IMR-90 (cell line): ENCODE data around the gene LPAR1. TPM values are rescaled to one million over a fixed set of nuclear protein-coding genes. Genes with fewer than 3 reads are reported as not detected.

ENCODE experiments used
- ATAC-seq: fragments of 200-7000 bp; cut with Tn5 transposase; 2 replicates; pipeline ENCODE4 v1.9.1; 2020; ENCODE audit warnings: low read depth, mild to moderate bottlenecking, moderate library complexity
- BruUV-seq: library from RNA; stranded (reverse); fragments of 400-500 nt; replicated peaks from 2 replicates; lab custom pipeline; 2021; lab: Mats Ljungman, UMichigan
- CTCF ChIA-PET: fragments of 300-600 bp; formaldehyde crosslinking; extraction: SDS; loops from one replicate; lab custom pipeline; 2021; ENCODE audit warnings: antibody characterized with exemption; lab: Yijun Ruan, JAX
- POLR2A ChIA-PET: fragments of 300-600 bp; sonication (Branson Sonifier 250); formaldehyde crosslinking; loops from one replicate; lab custom pipeline; 2022; ENCODE audit warnings: antibody characterized with exemption; ENCODE audit not compliant: unreplicated experiment; lab: Charles Lee
- DNase-seq: peaks from one replicate; pipeline ENCODE4 v3.0.0; 2013
- H2AFZ ChIP-seq: replicated peaks from 2 replicates; pipeline ENCODE3; 2013; ENCODE audit warnings: low read length, mild to moderate bottlenecking; ENCODE audit not compliant: poor library complexity
- H2AK5ac ChIP-seq: 2 replicates; pipeline ENCODE4 v1.6.1; 2013; ENCODE audit warnings: low read depth, low read length, inconsistent platforms
- H2AK9ac ChIP-seq: replicated peaks from 2 replicates; pipeline ENCODE3; 2013; ENCODE audit warnings: mild to moderate bottlenecking, low read depth, low read length, moderate library complexity; ENCODE audit not compliant: poor library complexity
- H2BK120ac ChIP-seq: 2 replicates; pipeline ENCODE4 v1.6.1; 2013; ENCODE audit warnings: low read depth, low read length, inconsistent platforms
- H2BK15ac ChIP-seq: 3 replicates; pipeline ENCODE4 v1.6.1; 2013; ENCODE audit warnings: low read depth, low read length, inconsistent platforms
- H2BK20ac ChIP-seq: 2 replicates; pipeline ENCODE4 v1.6.1; 2013; ENCODE audit warnings: low read depth, mild to moderate bottlenecking, inconsistent platforms, low read length, moderate library complexity
- H2BK5ac ChIP-seq: 2 replicates; pipeline ENCODE4 v1.6.1; 2013; ENCODE audit warnings: mild to moderate bottlenecking, low read depth, low read length, inconsistent platforms; ENCODE audit not compliant: poor library complexity, severe bottlenecking
- H3K14ac ChIP-seq: replicated peaks from 2 replicates; pipeline ENCODE4 v1.6.1; 2013; ENCODE audit warnings: low read depth, low read length, inconsistent platforms
- H3K18ac ChIP-seq: 2 replicates; pipeline ENCODE4 v1.6.1; 2013; ENCODE audit warnings: low read depth, low read length, control low read depth
- H3K23ac ChIP-seq: 2 replicates; pipeline ENCODE4 v1.6.1; 2013; ENCODE audit warnings: low read depth, low read length, inconsistent platforms
- H3K27ac ChIP-seq: 2 replicates; pipeline ENCODE4 v1.5.1; 2013; ENCODE audit warnings: mild to moderate bottlenecking, control low read depth, low read length; ENCODE audit not compliant: insufficient read depth
- H3K27me3 ChIP-seq: 2 replicates; pipeline ENCODE4 v1.6.1; 2013; ENCODE audit warnings: low read length; ENCODE audit not compliant: control insufficient read depth, insufficient read depth
- H3K36me3 ChIP-seq: 2 replicates; pipeline ENCODE4 v1.6.1; 2013; ENCODE audit warnings: low read length, mixed read lengths; ENCODE audit not compliant: control insufficient read depth, insufficient read depth
- H3K4ac ChIP-seq: 2 replicates; pipeline ENCODE4 v1.6.1; 2013; ENCODE audit warnings: low read depth, low read length, inconsistent platforms
- H3K4me1 ChIP-seq: 2 replicates; pipeline ENCODE4 v1.6.1; 2013; ENCODE audit warnings: low read length, mixed read lengths; ENCODE audit not compliant: control insufficient read depth, insufficient read depth
- H3K4me2 ChIP-seq: 2 replicates; pipeline ENCODE4 v1.6.1; 2013; ENCODE audit warnings: low read depth, mild to moderate bottlenecking, control low read depth, low read length, moderate library complexity
- H3K4me3 ChIP-seq: 2 replicates; pipeline ENCODE4 v1.5.1; 2013; ENCODE audit warnings: low read depth, mild to moderate bottlenecking, control low read depth, low read length, moderate library complexity; ENCODE audit not compliant: insufficient read depth
- H3K56ac ChIP-seq: 2 replicates; pipeline ENCODE4 v1.6.1; 2013; ENCODE audit warnings: low read length, inconsistent platforms; ENCODE audit not compliant: insufficient read depth; ENCODE audit errors: extremely low read depth
- H3K79me1 ChIP-seq, 2 experiments: 2 replicates each; pipeline ENCODE4 v1.6.1; 2013; ENCODE audit warnings: low read length in 2 of 2, inconsistent platforms in 1 of 2, low read depth in 1 of 2
- H3K9ac ChIP-seq: 2 replicates; pipeline ENCODE4 v1.6.1; 2013; ENCODE audit warnings: low read depth, low read length, control low read depth
- H3K9me1 ChIP-seq: 2 replicates; pipeline ENCODE4 v1.6.1; 2013; ENCODE audit warnings: low read length, inconsistent platforms; ENCODE audit not compliant: insufficient read depth
- H3K9me3 ChIP-seq: 2 replicates; pipeline ENCODE4 v1.6.1; 2013; ENCODE audit warnings: low read length; ENCODE audit not compliant: control insufficient read depth, insufficient read depth
- H4K20me1 ChIP-seq: 2 replicates; pipeline ENCODE4 v1.6.1; 2013; ENCODE audit warnings: low read length, inconsistent platforms; ENCODE audit not compliant: insufficient read depth
- H4K5ac ChIP-seq: 2 replicates; pipeline ENCODE4 v1.6.1; 2013; ENCODE audit warnings: mild to moderate bottlenecking, low read depth, low read length, control low read depth
- H4K8ac ChIP-seq, 2 experiments: 2 replicates each; pipeline ENCODE4 v1.6.1; 2013; ENCODE audit warnings: low read depth in 2 of 2, low read length in 2 of 2, control low read depth in 1 of 2, inconsistent platforms in 1 of 2
- H4K91ac ChIP-seq: 2 replicates; pipeline ENCODE4 v1.6.1; 2013; ENCODE audit warnings: low read depth, low read length, inconsistent platforms; ENCODE audit not compliant: insufficient read depth
- POLR2A ChIP-seq: IDR thresholded peaks from 2 replicates; pipeline ENCODE4 v1.6.1; 2012; ENCODE audit warnings: mild to moderate bottlenecking, low read depth, low read length
- WGBS, 2 experiments: methylation state at CpG; one replicate each; pipeline versions ENCODE4 v1.1.5 to v1.1.7; 2013; ENCODE audit warnings: missing lambda C conversion rate in 2 of 2; ENCODE audit not compliant: insufficient read length in 1 of 2; ENCODE audit errors: extremely low coverage in 2 of 2; 5-methylcytosine and 5-hydroxymethylcytosine counted together
- dilution Hi-C: fragments of 300-500 bp; cut with HindIII; formaldehyde crosslinking; loops from one replicate; pipeline ENCODE4 v1.14.3; 2018; ENCODE audit warnings: low sequenced_read_pairs; ENCODE audit not compliant: unreplicated experiment
- in situ Hi-C: fragments of 300-500 bp; cut with MboI; formaldehyde crosslinking; loops from 3 replicates; pipeline ENCODE4 v1.14.3; 2019; ENCODE audit warnings: low sequenced_read_pairs, inconsistent platforms, mixed read lengths
- intact Hi-C: fragments of 100-400 bp; cut with micrococcal nuclease; formaldehyde crosslinking; loops from 2 replicates; pipeline ENCODE4 v1.10.0; 2022
- polyA plus RNA-seq, 3 experiments: library from polyadenylated mRNA; depleted of rRNA; stranded (reverse); fragments of >200 nt; gene quantifications; 2 replicates each; pipeline ENCODE4 v1.2.3, GENCODE V29; 2012; ENCODE audit warnings: low replicate concordance in 1 of 3
- total RNA-seq: library from RNA; depleted of rRNA; stranded (reverse); fragments of >200 nt; gene quantifications from 2 replicates; pipeline ENCODE4 v1.2.3, GENCODE V29; 2012

The LPAR1 gene
- total and polyA plus RNA-seq, 2 of the 4 experiments (the other 2 are of a cell fraction): 171 to 315 TPM

- no peak overlapping the region for H4K8ac ChIP-seq
- no peaks in the 10 kb centered on the region for H3K27me3 ChIP-seq
- no peak overlapping the region for H3K27ac ChIP-seq
- no peak for ATAC-seq
- H4K20me1 ChIP-seq: peaks cover 94% of the 10 kb centered on the region
- H3K9me3 ChIP-seq: no peaks in the 10 kb centered on the region
- intact Hi-C loops (no loop called here), in situ Hi-C loops (loop anchor here (10.0 kb wide), 1 partner anchor 368 kb away; no protein-coding TSS in a partner anchor), dilution Hi-C loops (no loop called here)
- no peak overlapping the region for H3K14ac ChIP-seq
- no TSS peak for BruUV-seq
- H2BK5ac ChIP-seq: no peak overlapping the region
- no peak overlapping the region for H3K4me2 ChIP-seq
- H2AK5ac ChIP-seq: no peak overlapping the region
- H3K23ac ChIP-seq: no peak overlapping the region
- no CpG with 5 or more reads among the region's 1 CpG for WGBS, 2 experiments
- H4K91ac ChIP-seq: no peak overlapping the region
- H3K36me3 ChIP-seq: peaks cover 1% of the 10 kb centered on the region; the same call in 1 of the 2 replicates
- H3K9ac ChIP-seq: no peak overlapping the region
- H3K4me3 ChIP-seq: no peak overlapping the region
- POLR2A ChIA-PET: interaction anchor here (0.6 kb wide), 1 partner anchor 344 kb away, joined by 3 read pairs; no protein-coding TSS in a partner anchor
- H3K79me1 ChIP-seq: peaks cover 21 to 79% of the 10 kb centered on the region in 2 experiments
- peaks cover 15% of the 10 kb centered on the region for H3K4me1 ChIP-seq
- H3K9me1 ChIP-seq: peaks cover 44% of the 10 kb centered on the region
- H2BK120ac ChIP-seq: no peak overlapping the region
- DNase-seq: no peak
- H2AK9ac ChIP-seq: no peak overlapping the region
- no peak overlapping the region for H4K5ac ChIP-seq
- H3K18ac ChIP-seq: no peak overlapping the region
- no peak overlapping the region for H2BK15ac ChIP-seq
- no peak for TF ChIP-seq POLR2A
- CTCF ChIA-PET: no interaction called here
- H2AFZ ChIP-seq: no peak overlapping the region
- H3K4ac ChIP-seq: no peak overlapping the region
- H2BK20ac ChIP-seq: no peak overlapping the region
- no peak overlapping the region for H3K56ac ChIP-seq
These were observed 25.0 kb downstream of the LPAR1 start for GRCh38 chr9:111013250-111013649.
